Caki2 (cell line): ENCODE results near the gene EHD1. TPM values are rescaled to one million over a fixed set of nuclear protein-coding genes. Genes with fewer than 3 reads are reported as not detected.

ENCODE experiments used
- DNase-seq: peaks from one replicate; pipeline ENCODE4 v3.0.0-alpha.2; 2015; ENCODE audit warnings: low read depth
- in situ Hi-C: cut with HindIII; loops from 2 replicates; pipeline ENCODE4 v1.10.0; 2016; ENCODE audit warnings: low sequenced_read_pairs, low pct_unique_long_range_greater_than_20kb, mixed read lengths
- total RNA-seq: library from RNA; depleted of rRNA; stranded (reverse); fragments of >200 nt; shearing (Covaris generic); gene quantifications from 2 replicates; pipeline ENCODE4 v1.2.3, GENCODE V29; 2014; ENCODE audit warnings: low replicate concordance

Gene EHD1
- total RNA-seq, 1 experiment from 2014 or later: 53.4 TPM

GRCh38 chr11:64839887-64840782 is 38.3 kb downstream of the EHD1 start:
- in situ Hi-C loops: no loop called here

DNA sequence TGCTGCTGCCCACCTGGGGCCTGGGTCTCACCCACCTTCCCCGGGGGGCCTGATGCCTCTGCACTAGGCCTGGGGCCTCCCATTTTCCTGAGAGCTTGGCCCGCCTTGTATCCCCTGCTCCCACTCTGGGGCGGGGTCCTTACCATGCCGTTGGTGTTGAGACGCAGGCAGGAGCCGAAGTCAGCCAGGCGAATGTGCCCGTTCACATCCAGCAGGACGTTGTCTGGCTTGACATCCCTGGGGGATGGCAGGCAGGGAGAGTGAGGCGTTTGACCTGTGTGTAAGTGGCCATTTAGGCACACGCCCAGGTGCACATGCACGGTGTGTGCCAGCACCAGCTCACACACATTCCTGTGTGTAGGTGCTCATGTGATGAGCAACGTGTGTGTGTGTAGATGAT is 39.1 kb downstream of the EHD1 start:
- in situ Hi-C loops: no loop called here
- DNase-seq: no peak

More at GRCh38 chr11:64839887-64840782, 38.3 kb downstream of the EHD1 start:
- no peak for DNase-seq

DNA sequence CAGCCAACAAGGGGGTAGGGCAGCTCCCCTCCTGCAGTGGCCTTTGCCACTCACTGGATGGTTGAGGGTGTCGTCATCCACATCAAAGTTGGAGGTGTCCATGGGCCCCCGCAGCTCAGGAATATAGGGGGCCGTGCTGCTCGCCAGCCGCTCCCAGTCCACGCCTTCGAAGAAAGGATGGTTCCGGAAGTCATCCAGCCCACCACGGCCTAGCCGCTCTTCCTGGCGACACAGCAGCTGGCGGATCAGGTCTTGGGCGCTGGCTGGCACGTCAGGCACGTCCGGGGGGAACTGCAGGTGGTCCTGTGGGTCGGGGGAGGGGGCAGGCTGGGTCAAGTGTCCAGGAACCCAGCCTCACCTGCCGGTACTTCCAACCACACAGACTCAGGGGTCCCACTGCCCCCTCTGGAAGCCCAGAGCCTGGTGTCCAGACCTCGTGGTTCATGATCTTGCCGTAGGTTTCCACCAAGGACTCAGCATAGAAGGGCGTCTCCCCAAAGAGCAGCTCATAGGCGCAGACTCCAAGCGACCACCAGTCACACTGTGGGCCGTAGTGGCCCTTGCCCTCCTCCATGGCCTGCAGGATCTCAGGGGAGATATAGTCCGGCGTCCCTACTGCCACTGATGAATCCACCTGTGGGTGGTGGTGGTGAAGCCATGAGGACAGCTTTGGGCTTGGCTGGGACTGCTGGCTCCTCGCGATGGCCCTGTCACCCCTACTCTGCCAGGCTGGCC is 39.7 kb downstream of the EHD1 start:
- DNase-seq: no peak
- in situ Hi-C loops: no loop called here

DNA sequence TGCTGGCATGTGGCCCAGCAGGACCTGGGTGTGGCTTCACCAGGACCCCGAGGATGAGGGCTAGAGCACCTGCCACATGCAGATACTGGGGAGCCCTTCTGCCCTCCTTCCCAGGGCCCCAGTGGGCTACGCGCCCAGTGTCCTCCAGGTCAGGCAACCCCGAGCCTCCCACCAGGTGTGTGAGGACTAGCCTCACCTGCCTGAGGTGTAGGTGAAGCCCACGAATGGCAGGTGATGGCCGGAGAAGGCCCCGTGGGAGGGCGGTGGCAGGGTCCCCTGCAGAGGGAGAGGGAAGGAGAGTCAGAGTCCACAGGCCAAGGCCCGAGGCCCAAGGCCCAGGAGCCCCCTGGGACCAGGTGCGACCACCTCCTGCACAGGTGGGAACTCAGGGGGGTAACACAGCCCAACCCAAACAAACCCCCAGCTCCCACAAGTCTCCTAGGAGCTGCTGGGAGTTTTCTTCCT is 40.5 kb downstream of the EHD1 start:
- in situ Hi-C loops: no loop called here
- DNase-seq: no peak

- in situ Hi-C loops: no loop called here
- DNase-seq: no peak
These were observed 41.9 kb downstream of the EHD1 start for GRCh38 chr11:64836448-64837072.

DNA sequence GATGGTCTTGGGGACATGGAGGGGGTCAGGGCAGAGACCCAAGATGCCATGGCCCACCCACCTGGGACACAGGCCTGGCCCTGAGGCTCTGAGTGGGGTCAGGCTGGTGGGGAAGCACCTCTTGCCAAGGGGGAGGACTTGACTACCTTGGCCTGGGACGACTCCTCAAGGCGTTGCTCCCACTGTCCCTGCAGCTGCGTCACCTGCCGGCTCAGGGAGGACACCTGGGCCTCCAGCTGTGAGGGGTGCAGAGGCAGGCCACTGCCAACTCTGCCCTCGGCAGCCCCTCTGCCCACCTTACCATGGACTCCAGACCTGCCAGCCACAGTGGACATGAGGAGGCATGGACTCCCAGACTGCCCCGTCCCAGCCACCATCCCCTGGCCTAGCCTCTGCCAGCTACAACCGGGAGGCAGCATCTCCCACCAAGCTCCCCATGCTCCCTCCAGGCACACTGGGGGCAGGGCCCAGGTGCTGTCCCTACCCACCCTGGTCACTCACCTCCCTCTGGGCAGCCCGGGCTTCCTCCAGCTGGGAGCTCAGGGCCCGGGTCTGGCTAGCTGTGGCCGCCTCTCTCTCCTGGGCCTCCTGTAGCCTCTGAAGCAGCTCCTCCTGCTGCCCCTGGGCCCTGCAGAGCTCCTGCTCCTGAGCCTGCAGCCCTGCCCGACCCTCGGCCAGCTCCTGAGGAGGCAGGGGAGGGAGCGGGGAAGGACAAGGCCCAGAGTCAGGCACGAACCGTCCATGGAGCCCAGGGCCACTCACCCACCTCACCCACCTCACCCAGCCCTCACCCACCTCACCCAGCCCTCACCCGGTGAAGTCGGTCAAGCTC is 42.6 kb downstream of the EHD1 start:
- in situ Hi-C loops: no loop called here
- DNase-seq: no peak

DNA sequence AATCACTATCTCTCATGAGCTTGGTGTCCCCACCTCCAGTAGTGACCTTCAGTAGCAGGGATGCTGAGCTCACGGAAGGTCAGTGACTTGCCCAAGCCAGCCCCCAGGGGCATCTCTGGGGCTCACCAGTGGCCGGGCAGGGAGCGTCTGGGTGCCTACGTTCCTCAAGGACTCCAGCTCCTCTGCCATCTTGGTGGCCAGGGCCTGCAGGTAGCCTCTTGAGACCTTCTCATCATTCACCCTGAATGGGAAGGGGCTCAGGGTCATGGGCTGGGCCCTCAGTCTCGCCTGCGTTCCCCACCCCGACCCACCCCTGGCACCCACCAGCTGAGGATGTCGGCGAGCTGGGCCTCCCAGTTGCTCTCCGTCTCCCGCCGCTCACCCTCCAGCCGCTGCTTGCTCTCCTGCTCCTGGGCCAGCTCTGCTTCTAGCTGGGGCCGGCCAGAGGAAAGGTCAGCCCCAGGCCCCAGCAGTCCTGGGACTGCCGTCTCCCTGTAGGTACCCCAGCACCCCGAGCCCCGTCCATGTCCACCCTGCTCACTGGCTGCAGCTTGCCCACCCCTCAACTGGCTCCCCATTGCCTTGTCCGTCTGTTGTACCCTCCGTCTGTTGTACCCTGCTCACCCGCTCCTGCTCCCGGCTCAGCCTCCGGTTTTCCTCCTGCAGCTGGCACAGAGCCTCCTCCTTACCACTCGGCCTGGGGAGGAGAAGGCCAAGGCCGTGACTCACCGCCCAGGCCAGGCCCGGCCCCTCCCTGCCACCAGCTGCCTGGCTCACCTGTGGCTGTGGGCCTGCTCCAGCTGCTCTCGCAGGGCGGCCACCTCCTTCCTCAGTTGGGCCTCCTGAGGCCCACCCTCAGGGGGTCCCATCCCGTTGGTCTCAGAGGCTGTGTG is 43.5 kb downstream of the EHD1 start:
- DNase-seq: peak; percentile 53
- in situ Hi-C loops: no loop called here

GRCh38 chr11:64834031-64834722 is 44.2 kb downstream of the EHD1 start:
- in situ Hi-C loops: no loop called here
- no peak for DNase-seq

DNA sequence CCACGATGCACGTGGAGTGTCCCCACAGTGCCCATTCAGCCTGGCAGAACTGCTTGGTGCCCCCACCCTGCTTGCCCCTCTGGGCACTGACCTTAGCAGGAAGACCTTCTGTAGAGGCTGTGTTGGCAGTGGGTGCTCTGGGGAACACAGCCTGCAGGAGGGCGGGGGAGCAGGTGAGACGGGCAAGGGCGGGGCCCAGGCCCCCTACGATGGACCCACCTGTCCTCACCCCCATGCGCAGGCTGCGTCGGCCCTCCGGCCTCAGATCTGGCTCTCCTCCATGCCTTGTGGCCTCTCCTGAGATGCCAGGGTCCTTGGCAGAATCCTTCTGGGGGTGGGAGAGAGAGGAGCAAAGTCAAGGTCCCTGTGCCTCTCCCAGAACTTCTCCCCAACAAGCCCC is 44.9 kb downstream of the EHD1 start:
- no peak for DNase-seq
- in situ Hi-C loops: no loop called here

DNA sequence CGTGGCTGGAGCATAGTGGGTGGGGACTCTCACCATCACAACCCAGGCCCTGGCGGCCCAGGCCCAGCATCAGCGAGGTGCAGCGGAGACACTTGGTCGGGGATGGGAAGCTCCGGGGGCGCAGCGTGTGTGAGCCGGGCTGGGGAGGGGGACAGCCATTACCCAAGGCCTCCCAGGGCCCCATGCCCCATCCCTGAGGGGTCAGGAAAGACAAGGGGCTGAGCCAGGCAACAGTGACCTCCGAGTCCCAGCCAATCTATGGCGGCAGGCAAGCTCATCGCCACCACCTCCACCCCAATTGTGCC is 45.3 kb downstream of the EHD1 start:
- in situ Hi-C loops: no loop called here
- no peak for DNase-seq

- in situ Hi-C loops: no loop called here
- DNase-seq: no peak
These were observed 45.8 kb downstream of the EHD1 start for GRCh38 chr11:64832467-64833197.

GRCh38 chr11:64831411-64831891 is 47.0 kb downstream of the EHD1 start:
- DNase-seq: no peak
- in situ Hi-C loops: no loop called here

DNA sequence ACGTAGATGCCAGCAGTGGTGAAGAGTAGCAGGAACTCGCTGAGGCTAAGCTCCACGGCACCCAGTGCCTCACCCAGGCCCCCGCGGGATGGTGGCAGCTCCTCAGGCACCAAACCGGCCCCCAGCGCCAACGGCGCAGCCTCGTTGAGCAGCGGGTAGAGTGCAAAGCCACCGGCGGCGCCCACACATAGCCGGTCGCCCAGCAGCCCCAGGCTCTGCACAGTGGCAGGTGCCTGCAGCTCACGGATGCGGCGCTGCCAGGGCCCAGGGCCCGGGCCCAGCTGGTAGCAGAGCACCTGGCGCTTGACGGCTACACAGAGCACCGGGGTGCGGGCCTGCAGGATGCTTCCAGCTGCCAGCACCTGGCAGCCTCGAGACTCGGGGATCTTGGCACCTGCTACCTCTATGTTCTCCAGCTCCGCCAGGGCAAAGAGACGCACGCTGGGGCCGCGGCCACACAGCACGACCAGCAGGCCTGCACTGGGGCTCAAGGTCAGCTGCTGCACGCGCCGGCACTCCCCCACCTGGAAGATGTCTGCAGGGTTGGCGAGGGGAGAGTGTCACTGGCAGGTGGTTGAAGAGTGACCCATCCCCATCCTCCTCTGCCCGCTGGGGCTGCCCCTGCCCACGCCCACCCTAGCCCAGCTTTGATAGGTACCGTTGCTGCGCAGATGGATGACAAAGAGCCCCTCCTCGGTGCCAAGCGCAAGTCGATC is 48.7 kb downstream of the EHD1 start:
- no peak for DNase-seq
- in situ Hi-C loops: no loop called here

DNA sequence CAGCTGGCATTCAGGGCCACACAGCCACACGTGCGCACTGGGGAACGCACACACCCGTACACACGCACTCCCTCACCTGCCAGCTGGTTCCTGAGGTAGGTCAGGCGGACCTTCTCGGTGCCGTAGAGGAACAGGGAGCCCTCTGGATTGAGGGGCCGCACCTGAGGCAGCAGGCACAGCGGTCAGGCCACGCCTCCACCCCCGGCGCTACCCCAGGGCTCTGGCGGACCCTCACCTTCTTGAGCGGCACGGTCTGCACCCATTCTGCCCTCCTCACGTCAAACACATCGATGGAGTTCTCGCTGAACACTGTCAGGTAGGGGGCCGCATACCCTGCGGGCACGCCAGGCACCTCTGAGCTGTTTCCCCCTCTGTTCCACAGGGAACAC is 51.0 kb downstream of the EHD1 start:
- no peak for DNase-seq
- in situ Hi-C loops: no loop called here

DNA sequence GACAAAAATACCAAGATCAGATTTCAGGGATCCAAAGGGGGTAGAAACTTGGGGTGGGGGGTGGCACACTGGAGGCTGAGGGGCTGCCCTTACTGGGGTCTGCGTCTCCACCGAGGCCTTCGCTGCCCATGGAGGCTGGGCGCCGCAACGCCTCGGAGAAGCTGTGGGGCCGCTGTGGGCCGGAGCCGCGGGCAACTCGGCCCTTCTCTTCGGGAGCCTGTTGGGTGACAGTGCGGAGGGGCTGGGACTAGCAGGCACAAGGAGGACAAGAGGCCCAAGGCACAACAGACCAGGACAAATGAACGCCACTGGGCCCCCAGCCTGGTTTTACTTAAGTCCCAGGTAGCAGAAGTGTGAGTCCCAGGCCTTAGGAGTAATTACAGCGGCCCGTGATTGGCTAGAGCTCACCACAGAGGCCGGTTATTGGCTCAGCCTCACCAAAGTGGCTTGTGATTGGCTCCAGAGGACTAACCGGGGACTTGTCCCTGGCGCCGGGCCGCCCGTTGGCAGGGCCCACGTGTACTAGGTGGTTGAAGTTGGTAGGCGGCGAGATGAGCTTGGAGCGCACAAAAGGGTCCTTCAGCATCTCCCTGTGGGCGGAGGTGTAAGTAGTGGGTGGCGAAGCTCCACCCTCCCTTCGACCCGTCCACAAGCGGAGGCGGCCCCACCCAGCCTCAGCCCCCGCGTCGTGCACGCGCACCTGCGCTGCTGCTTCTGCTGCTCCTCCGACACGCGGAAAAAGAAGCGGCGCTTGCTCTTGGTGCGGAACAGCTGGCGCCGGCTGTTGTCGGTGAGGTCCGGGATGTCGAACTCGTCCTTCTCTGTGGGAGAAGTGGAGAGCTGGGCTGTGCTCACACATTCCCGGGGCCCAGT is 51.6 kb downstream of the EHD1 start:
- DNase-seq: no peak
- in situ Hi-C loops: no loop called here
